RWPE1 (cell line): ENCODE results near the gene METTL4.
"Not testable (repeated sequence)": the region's sequence is repeated elsewhere in the genome, so short reads cannot be mapped to it uniquely, and the experiment has no call there.

Source experiments
- CTCF ChIA-PET: fragments of 350-600 bp; sonication (Branson Sonifier 250); formaldehyde crosslinking; extraction: SDS; loops from one replicate; lab custom pipeline; 2021; lab: Yijun Ruan, JAX
- POLR2A ChIA-PET: fragments of 400-600 bp; formaldehyde crosslinking; extraction: SDS; loops from one replicate; lab custom pipeline; 2020; ENCODE audit warnings: antibody characterized with exemption; ENCODE audit not compliant: low non-redundant PET; lab: Yijun Ruan, JAX
- DNase-seq: peaks from one replicate; pipeline ENCODE4 v3.0.0; 2012; ENCODE audit warnings: low spot score
- H3K27ac ChIP-seq: fragments of 450-650 bp; 2 replicates; pipeline ENCODE4 v1.5.1; 2017
- CTCF ChIP-seq: fragments of 450-650 bp; conservative IDR thresholded peaks from 2 replicates; pipeline ENCODE4 v1.5.1; 2017; ENCODE audit warnings: low read depth, mild to moderate bottlenecking

Gene METTL4

GRCh38 chr18:2529154-2529553 is 42.2 kb downstream of the METTL4 start:
- H3K27ac ChIP-seq = no peak overlapping the region
- ChIA-PET CTCF (interaction anchor here (0.7 kb wide), 1 partner anchor 1135 kb away, joined by 6 read pairs; no protein-coding TSS in a partner anchor), POLR2A (no interaction called here)
- DNase-seq = no peak
- TF ChIP-seq CTCF = no peak

GRCh38 chr18:2526329-2526728 is 45.0 kb downstream of the METTL4 start:
- CTCF ChIA-PET = no interaction called here
- POLR2A ChIA-PET = no interaction called here
- DNase-seq = no peak
- TF ChIP-seq CTCF = no peak
- no peak overlapping the region for H3K27ac ChIP-seq

- POLR2A ChIA-PET, H3K27ac ChIP-seq, DNase-seq, CTCF ChIA-PET: not testable (repeated sequence)
Measured at GRCh38 chr18:2524794-2525198, 46.5 kb downstream of the METTL4 start.

- DNase-seq = no peak
- no peak for TF ChIP-seq CTCF
- ChIA-PET POLR2A (no interaction called here), CTCF (no interaction called here)
- no peak overlapping the region for H3K27ac ChIP-seq
Measured at GRCh38 chr18:2522112-2522511, 49.2 kb downstream of the METTL4 start.

GRCh38 chr18:2518473-2518872 is 52.8 kb downstream of the METTL4 start:
- POLR2A ChIA-PET = no interaction called here
- CTCF ChIA-PET = no interaction called here
- no peak for TF ChIP-seq CTCF
- no peak for DNase-seq
- no peak overlapping the region for H3K27ac ChIP-seq

- TF ChIP-seq CTCF = no peak
- peak overlapping the region; percentile 85 for H3K27ac ChIP-seq
- CTCF ChIA-PET = interaction anchor here (0.6 kb wide), 2 partner anchors 56 to 1684 kb away, joined by 3 read pairs; no protein-coding TSS in a partner anchor
- POLR2A ChIA-PET = no interaction called here
- peak; percentile 76 for DNase-seq
Measured at GRCh38 chr18:2515908-2516625, 55.2 kb downstream of the METTL4 start.

GRCh38 chr18:2515171-2515787 is 56.0 kb downstream of the METTL4 start:
- DNase-seq = peak; percentile 87
- peak overlapping the region; percentile 74 for H3K27ac ChIP-seq
- ChIA-PET POLR2A (no interaction called here), CTCF (no interaction called here)
- no peak for TF ChIP-seq CTCF
